Measurements from ENCODE around the gene CTDSPL.
"Not testable (repeated sequence)": the region's sequence is repeated elsewhere in the genome, so short reads cannot be mapped to it uniquely, and the experiment has no call there.

CTDSPL gene

DNA sequence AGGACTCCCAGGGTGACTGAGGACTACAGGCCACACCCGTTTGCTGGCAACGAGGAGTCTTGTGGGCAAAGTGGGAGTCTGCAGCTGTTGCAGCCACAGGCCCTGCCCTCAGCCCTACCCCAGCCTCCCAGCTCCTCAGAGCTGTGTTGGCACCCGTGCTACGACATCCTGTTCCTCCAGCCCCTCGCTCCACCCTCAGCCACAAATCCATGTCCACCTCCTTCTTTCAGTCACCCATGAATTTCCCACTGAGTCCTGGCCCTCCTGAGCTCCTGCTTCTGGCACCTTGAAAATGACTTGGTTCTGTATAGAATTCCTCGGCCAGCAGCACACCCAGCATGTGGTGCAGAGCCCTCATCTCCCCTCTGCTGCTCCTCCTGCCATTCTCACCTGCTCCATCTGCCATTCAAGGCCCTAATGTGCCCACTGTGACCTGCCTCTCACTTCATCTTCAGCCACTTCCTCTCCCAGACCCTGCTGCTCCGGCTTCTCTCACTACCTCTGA, 108.0 kb downstream of the CTDSPL start:
- no peak overlapping the region for H2BK12ac ChIP-seq (ENCODE audit: low read length)
- H2BK5ac ChIP-seq (ENCODE audit: low read length), result no peak overlapping the region
- WGBS, 2 donors (ENCODE audit: extremely low coverage in 2 of 2, insufficient read length in 2 of 2, insufficient replicate concordance in 1 of 2), result no CpG with 5 or more reads among the region's 7 CpGs
- peaks cover 9 to 31% of the 10 kb centered on the region in 2 donors for H3K36me3 ChIP-seq (replicated peaks in 1 of 2; ENCODE audit: control insufficient read depth in 2 of 2, insufficient read depth in 2 of 2, low read length in 2 of 2)
- peak overlapping the region; percentile 15 for H3K14ac ChIP-seq (ENCODE audit: low read length)
- H3K4me2 ChIP-seq (ENCODE audit: insufficient read depth, low read length, poor library complexity, severe bottlenecking), result no peak overlapping the region
- no peak overlapping the region for H3K23ac ChIP-seq (ENCODE audit: low read depth, low read length, poor library complexity)
- no peak overlapping the region for H3K4me3 ChIP-seq (ENCODE audit: low read length in 2 of 2)
- H2BK15ac ChIP-seq (ENCODE audit: low read length), result no peak overlapping the region
- no peak overlapping the region for H4K8ac ChIP-seq (ENCODE audit: low read depth, low read length)
- no peak overlapping the region for H3K27ac ChIP-seq (replicated peaks; ENCODE audit: low read length)
- no peaks in the 10 kb centered on the region for H3K9me3 ChIP-seq (replicated peaks in 1 of 2; ENCODE audit: control insufficient read depth in 2 of 2, insufficient read depth in 1 of 2, low read depth in 1 of 2, low read length in 2 of 2)
- H3K4ac ChIP-seq (ENCODE audit: low read length), result no peak overlapping the region
- H3K9ac ChIP-seq (ENCODE audit: low read depth, low read length, poor library complexity), result no peak overlapping the region
- H3K27me3 ChIP-seq (ENCODE audit: control insufficient read depth in 3 of 3, insufficient read depth in 3 of 3, low read depth in 1 of 3, low read length in 3 of 3), result no peaks in the 10 kb centered on the region
- DNase-seq (ENCODE audit: low spot score), result no peak
- no peak overlapping the region for H3K18ac ChIP-seq (ENCODE audit: low read length)
- no peaks in the 10 kb centered on the region for H3K4me1 ChIP-seq (ENCODE audit: control insufficient read depth in 2 of 2, insufficient read depth in 1 of 2, low read depth in 1 of 2, low read length in 2 of 2)
- H2BK120ac ChIP-seq (ENCODE audit: low read depth, low read length), result no peak overlapping the region
- no peak overlapping the region for H4K91ac ChIP-seq (ENCODE audit: low read depth, low read length, poor library complexity)
- no peak overlapping the region for H2AFZ ChIP-seq (ENCODE audit: low read length)
- no peaks in the 10 kb centered on the region for H3K79me1 ChIP-seq (ENCODE audit: low read depth, low read length)
- no peak overlapping the region for H2AK5ac ChIP-seq (ENCODE audit: low read depth, low read length)

DNA sequence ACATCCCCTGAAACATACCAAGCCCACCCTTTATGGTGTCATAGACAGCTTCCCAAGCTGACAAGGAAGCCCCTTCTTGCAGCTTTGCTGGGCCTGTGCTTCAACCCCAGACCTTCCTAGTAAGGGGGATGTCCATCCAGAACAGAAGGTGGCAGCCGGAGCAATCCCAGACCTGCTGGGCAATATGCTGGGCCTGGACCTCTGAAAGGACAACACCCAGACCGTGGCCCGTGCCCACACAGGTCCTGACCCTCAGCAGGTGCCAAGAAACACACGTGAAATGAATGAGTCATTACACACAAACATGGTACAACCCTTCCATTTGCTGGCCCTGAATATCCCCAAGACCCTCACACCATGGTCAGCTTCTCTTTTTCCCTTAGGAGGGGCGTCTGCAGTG, 109.1 kb downstream of the CTDSPL start:
- no peak for DNase-seq (ENCODE audit: low spot score)
- no peaks in the 10 kb centered on the region for H3K4me1 ChIP-seq (ENCODE audit: control insufficient read depth in 2 of 2, insufficient read depth in 1 of 2, low read depth in 1 of 2, low read length in 2 of 2)
- no peaks in the 10 kb centered on the region for H3K27me3 ChIP-seq (ENCODE audit: control insufficient read depth in 3 of 3, insufficient read depth in 3 of 3, low read depth in 1 of 3, low read length in 3 of 3)
- no peak overlapping the region for H3K27ac ChIP-seq (replicated peaks; ENCODE audit: low read length)
- H3K23ac ChIP-seq (ENCODE audit: low read depth, low read length, poor library complexity), result no peak overlapping the region
- H3K4me3 ChIP-seq (ENCODE audit: low read length in 2 of 2), result no peak overlapping the region
- H3K9ac ChIP-seq (ENCODE audit: low read depth, low read length, poor library complexity), result no peak overlapping the region
- H3K9me3 ChIP-seq (replicated peaks in 1 of 2; ENCODE audit: control insufficient read depth in 2 of 2, insufficient read depth in 1 of 2, low read depth in 1 of 2, low read length in 2 of 2), result peaks cover 0 to under 1% of the 10 kb centered on the region in 2 donors
- H2AFZ ChIP-seq (ENCODE audit: low read length), result no peak overlapping the region
- H3K79me1 ChIP-seq (ENCODE audit: low read depth, low read length), result no peaks in the 10 kb centered on the region
- H2AK5ac ChIP-seq (ENCODE audit: low read depth, low read length), result no peak overlapping the region
- WGBS, 2 donors (ENCODE audit: extremely low coverage in 2 of 2, insufficient read length in 2 of 2, insufficient replicate concordance in 1 of 2), result no CpG with 5 or more reads among the region's 5 CpGs
- peaks cover 15 to 35% of the 10 kb centered on the region in 2 donors for H3K36me3 ChIP-seq (replicated peaks in 1 of 2; ENCODE audit: control insufficient read depth in 2 of 2, insufficient read depth in 2 of 2, low read length in 2 of 2)
- no peak overlapping the region for H3K4me2 ChIP-seq (ENCODE audit: insufficient read depth, low read length, poor library complexity, severe bottlenecking)
- H4K91ac ChIP-seq (ENCODE audit: low read depth, low read length, poor library complexity), result no peak overlapping the region
- peak overlapping the region; percentile 28 for H2BK5ac ChIP-seq (ENCODE audit: low read length)
- no peak overlapping the region for H2BK12ac ChIP-seq (ENCODE audit: low read length)
- H2BK120ac ChIP-seq (ENCODE audit: low read depth, low read length), result no peak overlapping the region
- no peak overlapping the region for H3K14ac ChIP-seq (ENCODE audit: low read length)
- no peak overlapping the region for H2BK15ac ChIP-seq (ENCODE audit: low read length)
- H4K8ac ChIP-seq (ENCODE audit: low read depth, low read length), result no peak overlapping the region
- H3K4ac ChIP-seq (ENCODE audit: low read length), result no peak overlapping the region
- H3K18ac ChIP-seq (ENCODE audit: low read length), result no peak overlapping the region

DNA sequence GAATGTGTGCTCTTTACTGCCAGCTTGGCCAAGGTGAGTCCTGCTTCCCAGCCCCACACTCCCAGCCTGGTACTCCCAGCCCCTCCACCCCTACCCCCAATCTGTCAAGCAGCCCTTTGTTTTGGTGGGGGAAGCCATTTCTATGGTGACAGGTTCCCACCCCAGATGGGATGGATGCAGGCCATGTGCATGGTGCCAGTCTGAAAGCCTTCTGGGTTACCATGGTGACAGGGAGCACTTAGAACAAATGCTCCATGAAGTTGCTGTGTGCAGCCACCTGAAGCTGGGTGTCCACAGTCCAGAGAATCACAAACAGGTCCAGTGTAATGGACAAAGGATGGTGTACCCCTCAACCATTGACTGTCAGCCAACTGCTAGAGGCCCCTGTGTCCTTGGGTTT, 109.8 kb downstream of the CTDSPL start:
- H4K8ac ChIP-seq (ENCODE audit: low read depth, low read length), result no peak overlapping the region
- no peak for DNase-seq (ENCODE audit: low spot score)
- H2AK5ac ChIP-seq (ENCODE audit: low read depth, low read length), result no peak overlapping the region
- no peak overlapping the region for H2BK12ac ChIP-seq (ENCODE audit: low read length)
- H3K18ac ChIP-seq (ENCODE audit: low read length), result no peak overlapping the region
- H3K4ac ChIP-seq (ENCODE audit: low read length), result no peak overlapping the region
- H2BK120ac ChIP-seq (ENCODE audit: low read depth, low read length), result no peak overlapping the region
- no peak overlapping the region for H2BK15ac ChIP-seq (ENCODE audit: low read length)
- no peak overlapping the region for H4K91ac ChIP-seq (ENCODE audit: low read depth, low read length, poor library complexity)
- H3K79me1 ChIP-seq (ENCODE audit: low read depth, low read length), result no peaks in the 10 kb centered on the region
- no peaks in the 10 kb centered on the region for H3K4me1 ChIP-seq (ENCODE audit: control insufficient read depth in 2 of 2, insufficient read depth in 1 of 2, low read depth in 1 of 2, low read length in 2 of 2)
- no peak overlapping the region for H3K4me2 ChIP-seq (ENCODE audit: insufficient read depth, low read length, poor library complexity, severe bottlenecking)
- no peak overlapping the region for H3K27ac ChIP-seq (replicated peaks; ENCODE audit: low read length)
- no peak overlapping the region for H2BK5ac ChIP-seq (ENCODE audit: low read length)
- H2AFZ ChIP-seq (ENCODE audit: low read length), result no peak overlapping the region
- H3K27me3 ChIP-seq (ENCODE audit: control insufficient read depth in 3 of 3, insufficient read depth in 3 of 3, low read depth in 1 of 3, low read length in 3 of 3), result no peaks in the 10 kb centered on the region
- no peak overlapping the region for H3K9ac ChIP-seq (ENCODE audit: low read depth, low read length, poor library complexity)
- H3K9me3 ChIP-seq (replicated peaks in 1 of 2; ENCODE audit: control insufficient read depth in 2 of 2, insufficient read depth in 1 of 2, low read depth in 1 of 2, low read length in 2 of 2), result peaks cover 0 to 2% of the 10 kb centered on the region in 2 donors
- peaks cover 17 to 39% of the 10 kb centered on the region in 2 donors for H3K36me3 ChIP-seq (replicated peaks in 1 of 2; ENCODE audit: control insufficient read depth in 2 of 2, insufficient read depth in 2 of 2, low read length in 2 of 2)
- H3K23ac ChIP-seq (ENCODE audit: low read depth, low read length, poor library complexity), result no peak overlapping the region
- no peak overlapping the region for H3K4me3 ChIP-seq (ENCODE audit: low read length in 2 of 2)
- H3K14ac ChIP-seq (ENCODE audit: low read length), result no peak overlapping the region

DNA sequence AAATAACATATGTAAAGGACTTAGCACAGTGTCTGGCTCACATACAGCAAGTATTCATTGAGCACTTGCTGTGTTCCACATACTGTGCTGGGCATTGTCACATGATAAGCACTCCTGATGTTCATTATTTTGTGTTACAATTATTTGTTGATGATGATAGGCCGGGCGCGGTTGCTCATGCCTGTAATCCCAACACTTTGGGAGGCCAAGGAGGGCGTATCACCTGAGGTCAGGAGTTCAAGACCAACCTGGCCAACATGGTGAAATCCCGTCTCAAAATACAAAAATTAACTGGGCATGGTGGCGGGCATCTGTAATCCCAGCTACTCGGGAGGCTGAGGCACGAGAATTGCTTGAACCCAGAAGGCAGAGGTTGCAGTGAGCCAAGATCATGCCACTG, 110.4 kb downstream of the CTDSPL start:
- not testable (repeated sequence) for H2BK120ac ChIP-seq (ENCODE audit: low read depth, low read length); H3K4ac ChIP-seq (ENCODE audit: low read length); H3K4me2 ChIP-seq (ENCODE audit: insufficient read depth, low read length, poor library complexity, severe bottlenecking); H2BK12ac ChIP-seq (ENCODE audit: low read length); H2BK15ac ChIP-seq (ENCODE audit: low read length); DNase-seq (ENCODE audit: low spot score); H3K27ac ChIP-seq (replicated peaks; ENCODE audit: low read length); H2AFZ ChIP-seq (ENCODE audit: low read length); H2AK5ac ChIP-seq (ENCODE audit: low read depth, low read length); H3K18ac ChIP-seq (ENCODE audit: low read length); H3K9me3 ChIP-seq (replicated peaks in 1 of 2; ENCODE audit: control insufficient read depth in 2 of 2, insufficient read depth in 1 of 2, low read depth in 1 of 2, low read length in 2 of 2); H3K79me1 ChIP-seq (ENCODE audit: low read depth, low read length); H4K91ac ChIP-seq (ENCODE audit: low read depth, low read length, poor library complexity); H3K14ac ChIP-seq (ENCODE audit: low read length); H4K8ac ChIP-seq (ENCODE audit: low read depth, low read length); H3K27me3 ChIP-seq (ENCODE audit: control insufficient read depth in 3 of 3, insufficient read depth in 3 of 3, low read depth in 1 of 3, low read length in 3 of 3); H3K4me1 ChIP-seq (ENCODE audit: control insufficient read depth in 2 of 2, insufficient read depth in 1 of 2, low read depth in 1 of 2, low read length in 2 of 2); H3K23ac ChIP-seq (ENCODE audit: low read depth, low read length, poor library complexity); H3K9ac ChIP-seq (ENCODE audit: low read depth, low read length, poor library complexity); H2BK5ac ChIP-seq (ENCODE audit: low read length); H3K4me3 ChIP-seq (ENCODE audit: low read length in 2 of 2)
- peaks cover 20 to 43% of the 10 kb centered on the region in 2 donors for H3K36me3 ChIP-seq (replicated peaks in 1 of 2; ENCODE audit: control insufficient read depth in 2 of 2, insufficient read depth in 2 of 2, low read length in 2 of 2)
- WGBS, 2 donors (ENCODE audit: extremely low coverage in 2 of 2, insufficient read length in 2 of 2, insufficient replicate concordance in 1 of 2), result no CpG with 5 or more reads among the region's 8 CpGs

All from neuronal stem cell (in vitro differentiated cells).